Stimulated activated CD4-positive, alpha-beta T cell treated with anti-CD3 and anti-CD28 coated beads, Interleukin-1b, Interleukin-23, amount 100 ng/mL, for 24 hours (primary cell): Measurements from ENCODE around the gene TMEM38B.
A peak's percentile ranks its signal among the peaks of the same experiment; 100 is the strongest.
"Not testable (repeated sequence)": the region's sequence is repeated elsewhere in the genome, so short reads cannot be mapped to it uniquely, and the experiment has no call there.

Experiments
- DNase-seq, 4 experiments: peaks; one replicate each; pipeline ENCODE4 v3.0.0-alpha.2; 2020; ENCODE audit warnings: low read depth in 4 of 4, low spot score in 1 of 4

TMEM38B gene

DNA sequence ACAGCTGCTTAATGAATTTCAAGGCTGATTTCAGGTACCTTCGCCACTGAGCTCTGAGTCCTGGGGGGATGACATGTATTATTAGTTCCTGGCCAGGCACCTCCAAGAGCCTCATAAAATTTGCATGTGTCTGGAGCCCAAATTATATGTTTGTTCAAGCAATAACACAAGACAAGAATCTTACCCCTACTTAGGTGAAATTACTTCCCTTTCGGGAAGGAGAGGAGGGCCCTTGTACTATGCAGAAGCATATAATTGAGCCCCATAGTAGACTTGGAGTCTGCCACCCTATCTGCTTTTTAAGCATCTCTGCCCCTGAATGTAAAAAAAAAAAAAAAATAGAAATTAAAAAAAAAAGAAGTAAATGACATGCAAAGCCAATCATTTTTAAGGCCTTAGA is 13.0 kb upstream of the TMEM38B start:
- DNase-seq, result no peak

GRCh38 chr9:105681724-105682123 is 12.6 kb upstream of the TMEM38B start:
- DNase-seq, result no peak

DNA sequence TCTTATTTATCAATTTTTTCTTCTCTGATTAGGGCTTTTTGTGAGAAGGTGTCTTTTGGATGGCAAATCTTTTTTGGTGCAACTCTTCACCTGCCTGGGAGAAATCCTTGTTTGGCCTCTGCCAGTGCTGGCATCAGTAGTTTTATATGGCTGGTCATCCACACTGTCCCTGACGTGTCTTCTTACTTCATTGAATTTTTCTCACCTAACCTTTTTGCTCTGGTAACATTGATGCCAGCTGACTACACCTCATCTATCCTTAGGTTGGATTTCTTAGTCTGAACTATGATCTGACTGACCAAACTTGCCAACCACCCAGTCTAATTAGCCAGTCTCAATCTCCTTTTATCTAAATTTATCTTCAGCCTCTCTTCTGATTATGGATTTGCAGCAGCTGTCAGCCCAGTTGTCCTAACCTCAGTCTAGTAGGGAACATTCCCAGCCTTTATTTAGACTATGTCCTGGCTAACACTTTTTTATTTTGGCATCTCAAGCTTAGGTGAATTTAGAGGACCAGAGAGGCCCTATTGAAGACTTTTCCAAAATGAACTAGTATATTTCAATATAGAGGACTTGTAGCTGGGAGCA is 10.6 kb upstream of the TMEM38B start:
- no peak for DNase-seq

- DNase-seq, result no peak
These were observed 7.4 kb upstream of the TMEM38B start for GRCh38 chr9:105686936-105687335.

DNA sequence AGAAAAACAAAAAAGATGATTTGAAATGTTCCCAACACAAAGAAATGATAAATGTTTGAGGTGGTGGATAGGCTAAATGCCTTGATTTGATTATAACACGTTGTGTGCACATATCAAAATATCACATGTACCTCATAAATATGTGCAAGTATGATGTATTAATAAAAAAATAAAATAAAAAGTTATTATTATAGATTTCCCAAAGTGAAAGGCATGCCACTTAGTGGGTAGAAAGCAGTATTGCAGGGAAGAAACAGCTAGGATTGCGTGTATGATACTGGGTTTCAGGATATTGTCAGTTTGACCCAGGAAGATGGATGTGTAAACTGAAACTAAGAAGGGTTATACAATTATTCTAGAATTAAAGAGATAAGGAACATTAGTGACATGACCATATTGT is 3.6 kb upstream of the TMEM38B start:
- DNase-seq, result no peak

- DNase-seq, result no peak
These were observed 729 bp upstream of the TMEM38B start for GRCh38 chr9:105693435-105694189.

- DNase-seq, result peak in 2 of 4 experiments; percentile 25 to 28
These were observed 674 bp downstream of the TMEM38B start for GRCh38 chr9:105694848-105695581.

GRCh38 chr9:105696219-105696793 is 2.0 kb downstream of the TMEM38B start:
- DNase-seq, result no peak

DNA sequence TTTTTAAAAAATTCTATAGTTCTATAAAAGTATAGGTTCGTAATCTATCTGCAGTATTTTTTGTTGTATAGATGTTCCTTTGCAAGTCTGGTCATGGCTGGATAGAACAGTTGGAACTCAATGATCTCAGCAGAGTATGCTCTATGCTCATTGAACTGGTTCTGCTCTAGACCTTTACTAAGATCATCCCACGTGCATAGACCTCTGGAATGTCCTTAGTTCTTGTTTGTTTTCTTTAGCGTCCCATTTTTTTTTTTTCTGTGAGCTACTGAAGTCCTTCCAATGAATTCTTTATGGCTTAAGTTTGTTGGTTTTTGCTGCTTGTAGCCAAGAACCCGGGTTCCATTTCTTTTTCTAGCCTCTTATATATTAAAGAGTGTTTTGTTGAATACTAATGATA is 3.5 kb downstream of the TMEM38B start:
- no peak for DNase-seq

DNA sequence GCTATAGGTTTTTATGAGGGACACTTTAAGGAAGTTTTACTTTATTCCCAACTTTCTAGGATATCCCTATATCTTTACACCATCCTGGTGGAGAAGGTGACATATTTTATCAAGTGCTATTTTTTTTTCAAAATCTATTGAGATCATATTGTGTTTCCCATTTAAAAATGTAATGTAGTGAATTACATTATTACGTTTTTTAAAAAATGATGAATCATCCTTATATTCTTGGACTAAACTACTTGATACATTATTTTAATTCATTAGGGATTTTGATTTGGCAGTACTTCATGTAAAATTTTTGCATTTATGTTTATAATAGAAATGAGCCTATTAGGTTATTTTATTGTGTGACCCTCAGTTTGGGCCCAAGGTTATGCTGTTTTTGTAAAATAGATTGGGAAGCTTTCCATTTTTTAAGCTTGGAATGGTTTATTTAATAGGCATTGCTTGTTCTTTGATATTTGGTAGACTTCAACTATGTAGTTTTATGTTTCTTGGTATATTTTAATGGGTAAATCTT is 4.1 kb downstream of the TMEM38B start:
- DNase-seq, result no peak

DNA sequence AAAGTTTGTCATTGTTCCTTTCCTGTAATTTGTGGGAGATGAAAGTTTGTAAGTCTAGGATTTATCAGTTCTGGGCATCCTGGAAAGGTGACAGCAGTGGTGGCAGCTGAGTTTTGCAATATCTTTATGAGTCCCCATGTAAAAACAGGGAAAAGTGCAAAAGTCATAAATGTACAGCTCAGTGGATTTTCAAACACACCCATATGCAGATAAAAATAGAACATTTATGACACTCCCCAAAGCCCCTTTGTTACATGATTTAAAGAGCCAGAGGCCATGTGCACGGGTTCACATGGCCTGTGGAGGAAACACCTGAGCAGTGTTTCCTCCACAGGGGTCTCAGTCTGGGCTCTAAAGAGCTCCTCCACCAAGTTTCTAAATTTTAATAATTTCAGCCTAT is 6.3 kb downstream of the TMEM38B start:
- DNase-seq, result no peak

- DNase-seq, result no peak
These were observed 6.8 kb downstream of the TMEM38B start for GRCh38 chr9:105701145-105701544.

DNA sequence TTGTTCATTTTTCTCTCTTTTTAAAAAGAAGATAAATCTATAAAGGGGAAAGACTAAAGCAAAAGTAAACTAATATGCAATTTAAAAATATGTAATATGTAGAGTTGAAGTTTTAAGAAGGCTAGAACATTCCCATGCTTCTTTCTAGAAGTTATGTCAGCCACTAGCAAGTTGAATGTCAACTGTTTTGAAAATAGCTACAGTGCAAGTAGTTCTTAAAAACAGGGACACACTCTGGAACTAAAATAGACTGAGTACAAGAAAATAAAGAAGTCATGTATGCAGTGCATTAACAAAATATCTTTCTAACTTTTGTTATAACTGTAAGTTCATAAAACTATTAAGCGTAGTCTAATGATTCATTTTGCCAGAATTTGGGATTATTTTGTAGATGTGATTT is 7.9 kb downstream of the TMEM38B start:
- DNase-seq, result no peak

DNA sequence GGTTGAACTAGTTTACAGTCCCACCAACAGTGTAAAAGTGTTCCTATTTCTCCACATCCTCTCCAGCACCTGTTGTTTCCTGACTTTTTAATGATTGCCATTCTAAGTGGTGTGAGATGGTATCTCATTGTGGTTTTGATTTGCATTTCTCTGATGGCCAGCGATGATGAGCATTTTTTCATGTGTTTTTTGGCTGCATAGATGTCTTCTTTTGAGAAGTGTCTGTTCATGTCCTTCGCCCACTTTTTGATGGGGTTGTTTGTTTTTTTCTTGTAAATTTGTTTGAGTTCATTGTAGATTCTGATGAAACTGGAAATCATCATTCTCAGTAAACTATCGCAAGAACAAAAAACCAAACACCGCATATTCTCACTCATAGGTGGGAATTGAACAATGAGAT is 9.3 kb downstream of the TMEM38B start:
- DNase-seq, result not testable (repeated sequence)

DNA sequence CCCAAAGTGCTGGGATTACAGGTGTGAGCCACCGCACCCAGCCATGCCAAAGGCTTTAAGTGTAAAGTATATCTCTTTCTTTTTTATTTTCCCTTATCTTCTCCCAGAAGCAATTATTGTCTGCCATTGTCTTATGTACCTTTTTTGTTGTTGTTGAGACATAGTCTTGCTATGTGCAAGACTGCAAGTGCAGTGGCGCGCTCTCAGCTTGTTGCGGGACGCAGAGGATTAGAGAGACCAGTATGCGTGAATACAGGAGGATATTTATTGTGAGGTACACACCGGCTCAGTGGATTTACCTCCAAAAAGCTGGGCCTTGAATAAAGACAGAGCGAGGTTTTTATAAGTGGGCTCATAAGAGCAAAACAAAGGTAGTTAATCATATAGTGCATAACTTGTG is 11.8 kb downstream of the TMEM38B start:
- DNase-seq, result no peak

DNA sequence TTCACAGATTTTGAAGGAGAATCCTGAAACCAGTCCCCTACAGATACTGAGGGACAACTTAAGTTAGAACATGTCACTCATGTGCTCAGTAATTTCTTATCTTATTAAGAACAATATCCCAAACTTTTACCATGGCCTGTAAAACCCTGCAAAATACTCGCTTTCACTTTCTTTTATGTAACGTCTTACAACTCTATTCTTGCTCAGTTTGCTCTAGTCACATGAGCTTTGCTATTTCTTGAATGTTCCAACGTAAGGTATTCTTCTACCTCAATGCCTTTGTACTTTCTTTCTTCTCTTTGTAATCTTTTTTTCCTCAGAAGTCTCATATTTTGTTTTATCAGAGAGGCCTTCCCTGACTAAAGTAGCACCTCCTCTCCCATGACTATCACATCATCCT is 14.1 kb downstream of the TMEM38B start:
- no peak for DNase-seq

DNA sequence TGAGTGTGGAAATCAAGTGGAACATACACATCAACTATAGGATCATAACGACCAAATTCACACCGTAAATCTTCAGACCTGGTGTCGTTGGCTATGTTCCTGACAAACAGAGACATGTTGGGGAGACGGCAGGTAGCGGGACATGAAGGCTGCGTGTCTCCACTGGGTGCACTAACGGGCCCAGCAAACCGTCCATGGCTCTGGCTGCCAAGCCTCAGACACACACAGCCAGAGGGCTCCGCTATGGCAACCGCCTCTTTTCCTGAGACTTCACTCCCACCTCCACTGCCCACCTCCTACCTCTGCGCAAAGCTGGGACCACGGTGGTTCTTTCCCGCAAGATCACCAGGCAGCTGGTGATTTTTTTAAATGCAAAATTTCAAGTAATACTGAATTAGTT is 16.3 kb downstream of the TMEM38B start:
- DNase-seq, result no peak

DNA sequence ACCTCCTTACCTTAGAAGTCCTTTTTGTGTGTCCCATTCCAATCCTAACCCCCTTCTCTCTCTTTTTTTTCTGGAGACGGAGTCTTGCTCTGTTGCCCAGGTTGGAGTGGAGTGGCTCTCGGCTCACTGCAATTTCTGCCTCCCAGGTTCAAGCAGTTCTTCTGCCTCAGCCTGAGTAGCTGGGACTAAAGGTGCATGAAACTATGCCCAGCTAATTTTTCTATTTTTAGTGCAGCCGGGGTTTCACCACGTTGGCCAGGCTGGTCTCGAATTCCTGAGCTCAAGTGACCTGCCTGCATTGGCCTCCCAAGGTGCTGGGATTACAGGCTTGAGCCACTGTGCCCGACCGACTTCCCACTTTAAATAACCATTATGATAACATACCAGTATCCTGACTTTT is 17.5 kb downstream of the TMEM38B start:
- no peak for DNase-seq

- no peak for DNase-seq
These were observed 18.0 kb downstream of the TMEM38B start for GRCh38 chr9:105712297-105712696.

DNA sequence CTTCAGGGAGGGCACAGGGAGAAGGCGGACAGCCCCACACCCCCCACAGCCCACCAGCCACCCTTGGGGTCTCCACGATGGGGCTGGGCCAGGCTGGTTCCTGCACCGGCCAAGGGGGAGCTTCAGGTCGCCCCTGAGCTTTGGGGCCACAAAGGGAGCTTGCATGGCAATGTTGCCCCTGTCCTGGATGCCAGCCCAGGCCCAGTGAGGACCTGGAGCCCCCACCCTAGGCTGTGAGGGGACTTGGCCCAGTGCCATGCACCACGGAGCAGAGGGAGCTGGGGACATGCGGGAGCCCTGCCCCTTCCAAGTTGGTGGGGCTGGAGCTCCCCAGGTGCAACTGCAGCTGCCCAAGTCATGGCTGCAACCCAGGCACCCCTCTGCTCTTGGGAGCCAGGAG is 18.4 kb downstream of the TMEM38B start:
- DNase-seq, result no peak

DNA sequence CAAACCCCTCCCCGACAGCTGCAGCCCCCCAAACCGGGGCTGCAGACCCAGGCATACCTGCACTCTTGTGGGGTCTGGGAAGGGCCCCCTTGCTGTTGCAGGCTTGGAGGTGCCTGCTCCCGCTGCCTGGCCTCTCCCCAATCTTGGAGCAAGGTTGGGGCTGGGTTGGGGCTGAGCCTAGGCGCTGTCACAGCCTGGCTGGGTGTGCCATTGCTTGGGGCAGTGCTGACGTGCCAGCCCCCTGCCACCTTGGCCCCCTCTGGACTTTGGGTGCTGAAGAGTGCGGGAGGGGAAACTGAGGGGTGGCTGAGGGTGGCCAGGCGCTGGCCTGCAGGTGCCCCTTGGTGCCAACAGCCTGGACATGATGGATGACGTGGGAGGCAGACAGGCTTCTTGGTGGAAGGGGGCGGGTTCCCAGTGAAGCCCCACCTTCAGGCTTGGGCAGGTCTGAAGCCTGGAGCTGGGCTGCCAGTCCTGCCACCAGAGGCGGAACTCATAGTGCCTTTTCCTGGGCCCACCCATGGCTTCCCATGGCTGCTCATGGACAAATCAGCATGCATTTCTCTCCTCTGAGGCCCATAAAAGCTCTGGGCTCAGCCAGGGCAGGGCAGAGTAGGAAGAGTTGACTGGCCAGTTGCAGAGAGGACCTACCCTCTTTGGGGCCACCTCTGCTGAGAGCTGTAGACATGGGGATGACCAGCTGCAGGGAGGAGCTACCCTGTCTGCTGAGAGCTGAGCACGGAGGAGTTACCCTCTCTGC is 19.1 kb downstream of the TMEM38B start:
- no peak for DNase-seq
